ENCODE measurements around the gene MUC5AC. TPM values are rescaled to one million over a fixed set of nuclear protein-coding genes. Genes with fewer than 3 reads are reported as not detected.

Gene MUC5AC
- total and polyA plus RNA-seq, 2 of the 13 experiments (the other 11 are each of a cell fraction or from before 2014, with no cell fraction given): under 0.01 TPM; not detected in 1

DNA sequence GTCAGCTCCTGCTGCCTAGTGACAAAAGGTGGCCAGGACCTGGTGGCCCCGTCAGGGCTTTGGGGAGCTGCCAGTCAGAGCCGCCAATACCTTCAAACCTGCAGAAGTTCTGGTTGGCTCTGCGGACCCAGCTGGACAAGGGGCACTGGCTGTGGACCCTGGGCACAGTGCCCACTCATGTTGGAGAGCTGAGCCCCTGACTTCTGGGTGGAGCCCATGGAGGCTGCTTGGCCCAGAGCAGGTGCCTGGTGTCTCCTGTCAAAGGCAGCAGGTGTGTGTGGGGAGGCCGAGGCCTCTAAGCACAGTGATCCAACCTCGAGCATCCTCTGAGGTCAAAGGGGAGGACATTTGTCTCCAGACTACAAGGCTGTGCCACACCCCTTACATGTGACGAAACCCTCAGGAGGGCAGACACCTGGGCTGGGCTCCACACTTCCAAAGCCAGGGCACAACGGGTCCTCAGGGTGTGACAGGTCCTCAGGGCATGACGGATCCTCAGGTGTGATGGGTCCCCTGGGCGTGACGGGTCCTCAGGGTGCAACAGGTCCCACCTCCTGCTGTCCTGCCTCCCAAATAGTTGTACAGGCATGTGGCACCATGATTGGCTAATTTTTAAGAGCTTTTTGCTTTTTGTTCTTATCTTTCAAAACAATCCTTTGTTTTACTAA lies 46.1 kb upstream of the MUC5AC start:
- CTCF ChIA-PET (ENCODE audit: low intra/inter-chr PET ratio, low total read pairs): no interaction called here
- no TSS peak for BruUV-seq (replicated peaks)

GRCh38 chr11:1112351-1113191 lies 45.2 kb upstream of the MUC5AC start:
- WGBS (ENCODE audit: low lambda C conversion rate): 51% methylated on average over 4 of the region's 14 CpGs
- no peaks in the 10 kb centered on the region for H4K20me1 ChIP-seq (ENCODE audit: insufficient read depth, low read length)
- no peak overlapping the region for H3K4me2 ChIP-seq (ENCODE audit: low read depth, low read length)
- ATAC-seq (no peak), FAIRE-seq (no peak), DNase-seq (ENCODE audit: low spot score) (no peak)
- BruUV-seq (replicated peaks): no TSS peak
- no peak overlapping the region for H3K9ac ChIP-seq (ENCODE audit: insufficient read depth, low read depth, low read length)
- POLR2A ChIA-PET: no interaction called here
- H3K27me3 ChIP-seq (ENCODE audit: control insufficient read depth in 1 of 2, insufficient read depth in 2 of 2, low read length in 2 of 2): peaks cover 8 to 54% of the 10 kb centered on the region in 2 experiments
- no peaks in the 10 kb centered on the region for H3K79me2 ChIP-seq (ENCODE audit: insufficient read depth, low read length)
- no peaks in the 10 kb centered on the region for H3K9me3 ChIP-seq (ENCODE audit: low read length)
- CTCF ChIA-PET (ENCODE audit: low intra/inter-chr PET ratio, low total read pairs): no interaction called here
- in situ Hi-C loops (cut with HindIII; ENCODE audit: extremely low pct_ligation_motif_present, low pct_unique_long_range_greater_than_20kb): loop anchor here (5.0 kb wide), 1 partner anchor 115 kb away; no protein-coding TSS in a partner anchor
- no peak overlapping the region for H2AFZ ChIP-seq (ENCODE audit: low read length)
- no peak overlapping the region for H3K4me3 ChIP-seq (replicated peaks in 1 of 3; ENCODE audit: insufficient read depth in 1 of 3, low read depth in 2 of 3, low read length in 3 of 3)
- no peak overlapping the region for H3K27ac ChIP-seq (ENCODE audit: extremely low read length, insufficient read depth, low read length)
- intact Hi-C loops (cut with micrococcal nuclease; ENCODE audit: unreplicated experiment): no loop called here
- no peaks in the 10 kb centered on the region for H3K36me3 ChIP-seq (replicated peaks in 1 of 2; ENCODE audit: control insufficient read depth in 1 of 2, insufficient read depth in 2 of 2, low read length in 2 of 2)
- H3K4me1 ChIP-seq (ENCODE audit: insufficient read depth, low read length): no peaks in the 10 kb centered on the region
- TF ChIP-seq, protein P1, sequence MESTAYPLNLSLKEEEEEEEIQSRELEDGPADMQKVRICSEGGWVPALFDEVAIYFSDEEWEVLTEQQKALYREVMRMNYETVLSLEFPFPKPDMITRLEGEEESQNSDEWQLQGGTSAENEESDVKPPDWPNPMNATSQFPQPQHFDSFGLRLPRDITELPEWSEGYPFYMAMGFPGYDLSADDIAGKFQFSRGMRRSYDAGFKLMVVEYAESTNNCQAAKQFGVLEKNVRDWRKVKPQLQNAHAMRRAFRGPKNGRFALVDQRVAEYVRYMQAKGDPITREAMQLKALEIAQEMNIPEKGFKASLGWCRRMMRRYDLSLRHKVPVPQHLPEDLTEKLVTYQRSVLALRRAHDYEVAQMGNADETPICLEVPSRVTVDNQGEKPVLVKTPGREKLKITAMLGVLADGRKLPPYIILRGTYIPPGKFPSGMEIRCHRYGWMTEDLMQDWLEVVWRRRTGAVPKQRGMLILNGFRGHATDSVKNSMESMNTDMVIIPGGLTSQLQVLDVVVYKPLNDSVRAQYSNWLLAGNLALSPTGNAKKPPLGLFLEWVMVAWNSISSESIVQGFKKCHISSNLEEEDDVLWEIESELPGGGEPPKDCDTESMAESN (CRISPR knock-in tag; conservative IDR thresholded peaks at IDR 0.05): no peak
- TF ChIP-seq PITX1 (CRISPR knock-in tag; IDR thresholded peaks at IDR 0.05) (no peak), ZNF780A (CRISPR knock-in tag; IDR thresholded peaks at IDR 0.05) (no peak), ZNF792 (CRISPR knock-in tag; IDR thresholded peaks at IDR 0.05) (no peak), SIX1 (CRISPR knock-in tag; IDR thresholded peaks at IDR 0.05; ENCODE audit: borderline replicate concordance) (no peak), IRF9 (CRISPR knock-in tag; IDR thresholded peaks at IDR 0.05; ENCODE audit: borderline replicate concordance) (no peak), HNRNPL (IDR thresholded peaks at IDR 0.05; ENCODE audit: low read depth, low read length) (no peak), ZNF543 (CRISPR knock-in tag; IDR thresholded peaks at IDR 0.05) (no peak), HNRNPLL (IDR thresholded peaks at IDR 0.05; ENCODE audit: low read depth, low read length, poor library complexity, severe bottlenecking) (no peak), CENPX (CRISPR knock-in tag; IDR thresholded peaks at IDR 0.05) (no peak)

More for the DNA sequence above, 46.1 kb upstream of the MUC5AC start:
- Histone ChIP-seq H3K4me3 (replicated peaks in 1 of 3; ENCODE audit: insufficient read depth in 1 of 3, low read depth in 2 of 3, low read length in 3 of 3) (no peak overlapping the region), H3K4me2 (ENCODE audit: low read depth, low read length) (no peak overlapping the region), H3K9me3 (ENCODE audit: low read length) (no peaks in the 10 kb centered on the region), H3K79me2 (ENCODE audit: insufficient read depth, low read length) (no peaks in the 10 kb centered on the region), H3K36me3 (replicated peaks in 1 of 2; ENCODE audit: control insufficient read depth in 1 of 2, insufficient read depth in 2 of 2, low read length in 2 of 2) (no peaks in the 10 kb centered on the region), H2AFZ (ENCODE audit: low read length) (no peak overlapping the region), H4K20me1 (ENCODE audit: insufficient read depth, low read length) (no peaks in the 10 kb centered on the region), H3K9ac (ENCODE audit: insufficient read depth, low read depth, low read length) (no peak overlapping the region), H3K27me3 (ENCODE audit: control insufficient read depth in 1 of 2, insufficient read depth in 2 of 2, low read length in 2 of 2) (peaks cover 13 to 54% of the 10 kb centered on the region in 2 experiments), H3K27ac (ENCODE audit: extremely low read length, insufficient read depth, low read length) (no peak overlapping the region), H3K4me1 (ENCODE audit: insufficient read depth, low read length) (no peaks in the 10 kb centered on the region)
- POLR2A ChIA-PET: no interaction called here
- in situ Hi-C loops (cut with HindIII; ENCODE audit: extremely low pct_ligation_motif_present, low pct_unique_long_range_greater_than_20kb) (loop anchor here (5.0 kb wide), 1 partner anchor 116 kb away; no protein-coding TSS in a partner anchor), intact Hi-C loops (cut with micrococcal nuclease; ENCODE audit: unreplicated experiment) (no loop called here)
- no peak for TF ChIP-seq NCOA2 (CRISPR knock-in tag; IDR thresholded peaks at IDR 0.05)
- TF ChIP-seq, protein P2, sequence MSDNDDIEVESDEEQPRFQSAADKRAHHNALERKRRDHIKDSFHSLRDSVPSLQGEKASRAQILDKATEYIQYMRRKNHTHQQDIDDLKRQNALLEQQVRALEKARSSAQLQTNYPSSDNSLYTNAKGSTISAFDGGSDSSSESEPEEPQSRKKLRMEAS (IDR thresholded peaks at IDR 0.05): no peak
- TF ChIP-seq SPEN (CRISPR knock-in tag; IDR thresholded peaks at IDR 0.05; ENCODE audit: low read depth): no peak
- no peak for TF ChIP-seq NFE2L1 (CRISPR knock-in tag; IDR thresholded peaks at IDR 0.05; ENCODE audit: borderline replicate concordance)
- TF ChIP-seq ZNF326 (CRISPR knock-in tag; IDR thresholded peaks at IDR 0.05; ENCODE audit: borderline replicate concordance): no peak
- no peak for TF ChIP-seq FIP1L1 (IDR thresholded peaks at IDR 0.05; ENCODE audit: borderline replicate concordance, insufficient read depth, low read depth, low read length)
- no peak for TF ChIP-seq MED1 (CRISPR knock-in tag; IDR thresholded peaks at IDR 0.05)
- no peak for TF ChIP-seq ZNF235 (CRISPR knock-in tag; IDR thresholded peaks at IDR 0.05; ENCODE audit: borderline replicate concordance)
- no peak for TF ChIP-seq RAD51 (IDR thresholded peaks at IDR 0.05; ENCODE audit: borderline replicate concordance)
- DNase-seq (ENCODE audit: low spot score): no peak
- FAIRE-seq: no peak
- WGBS (ENCODE audit: low lambda C conversion rate): 30% methylated on average over 3 of the region's 10 CpGs
- ATAC-seq: no peak

Measured in HepG2 (cell line).